NCI-H510A (cell line): ENCODE measurements around the gene MORF4L2.

Source experiments
- DNase-seq: peaks from one replicate; lab custom pipeline; 2025; lab: John Stamatoyannopoulos, UW

Gene MORF4L2

GRCh38 chrX:103686199-103687072 lies at the start of gene MORF4L2:
Gene MORF4L2, minus strand, starts transcription at chrX:103686699. Its CDS starts 9,672 bp downstream, at chrX:103677027.
- peak; percentile 89 for DNase-seq

- no peak for DNase-seq
These were observed 47.7 kb upstream of the MORF4L2 start for GRCh38 chrX:103734125-103734760.

- DNase-seq, result no peak
These were observed 46.5 kb upstream of the MORF4L2 start for GRCh38 chrX:103733017-103733416.

- no peak for DNase-seq
These were observed 44.4 kb upstream of the MORF4L2 start for GRCh38 chrX:103730796-103731493.

- no peak for DNase-seq
These were observed 43.8 kb upstream of the MORF4L2 start for GRCh38 chrX:103730147-103730795.

- no peak for DNase-seq
These were observed 42.5 kb upstream of the MORF4L2 start for GRCh38 chrX:103729015-103729414.

GRCh38 chrX:103727115-103727514 lies 40.6 kb upstream of the MORF4L2 start:
- DNase-seq, result no peak

- no peak for DNase-seq
These were observed 40.0 kb upstream of the MORF4L2 start for GRCh38 chrX:103726477-103726876.

GRCh38 chrX:103722505-103722904 lies 36.0 kb upstream of the MORF4L2 start:
- no peak for DNase-seq

GRCh38 chrX:103718120-103718519 lies 31.6 kb upstream of the MORF4L2 start:
- no peak for DNase-seq

- no peak for DNase-seq
These were observed 30.5 kb upstream of the MORF4L2 start for GRCh38 chrX:103716962-103717361.

- no peak for DNase-seq
These were observed 24.1 kb upstream of the MORF4L2 start, which contains the start of gene TMEM31 for GRCh38 chrX:103710609-103711008. Gene TMEM31, plus strand, starts transcription at chrX:103710909. Its CDS starts 1,350 bp downstream, at chrX:103712259.

GRCh38 chrX:103704863-103705262 lies 18.4 kb upstream of the MORF4L2 start:
- DNase-seq, result no peak

- no peak for DNase-seq
These were observed 12.7 kb upstream of the MORF4L2 start for GRCh38 chrX:103699243-103699642.

GRCh38 chrX:103697687-103698086 lies 11.2 kb upstream of the MORF4L2 start:
- DNase-seq, result no peak

GRCh38 chrX:103691059-103691458 lies 4.6 kb upstream of the MORF4L2 start:
- no peak for DNase-seq

- DNase-seq, result no peak
These were observed 2.4 kb upstream of the MORF4L2 start for GRCh38 chrX:103688946-103689345.

- DNase-seq, result peak; percentile 51
These were observed 1.2 kb upstream of the MORF4L2 start for GRCh38 chrX:103687696-103688201.

- peak; percentile 66 for DNase-seq
These were observed 685 bp upstream of the MORF4L2 start for GRCh38 chrX:103687073-103687695.

- no peak for DNase-seq
These were observed 1.1 kb downstream of the MORF4L2 start for GRCh38 chrX:103685396-103685795.

GRCh38 chrX:103681443-103681842 lies 5.1 kb downstream of the MORF4L2 start:
- no peak for DNase-seq
